GM11168 (cell line): Measurements from ENCODE around the gene NACC2.

ENCODE experiments used
- in situ Hi-C: fragments of 300-500 bp; cut with MboI; formaldehyde crosslinking; loops from one replicate; pipeline ENCODE4 v1.12.0; 2022; ENCODE audit warnings: low sequenced_read_pairs; ENCODE audit not compliant: unreplicated experiment

NACC2 gene

DNA sequence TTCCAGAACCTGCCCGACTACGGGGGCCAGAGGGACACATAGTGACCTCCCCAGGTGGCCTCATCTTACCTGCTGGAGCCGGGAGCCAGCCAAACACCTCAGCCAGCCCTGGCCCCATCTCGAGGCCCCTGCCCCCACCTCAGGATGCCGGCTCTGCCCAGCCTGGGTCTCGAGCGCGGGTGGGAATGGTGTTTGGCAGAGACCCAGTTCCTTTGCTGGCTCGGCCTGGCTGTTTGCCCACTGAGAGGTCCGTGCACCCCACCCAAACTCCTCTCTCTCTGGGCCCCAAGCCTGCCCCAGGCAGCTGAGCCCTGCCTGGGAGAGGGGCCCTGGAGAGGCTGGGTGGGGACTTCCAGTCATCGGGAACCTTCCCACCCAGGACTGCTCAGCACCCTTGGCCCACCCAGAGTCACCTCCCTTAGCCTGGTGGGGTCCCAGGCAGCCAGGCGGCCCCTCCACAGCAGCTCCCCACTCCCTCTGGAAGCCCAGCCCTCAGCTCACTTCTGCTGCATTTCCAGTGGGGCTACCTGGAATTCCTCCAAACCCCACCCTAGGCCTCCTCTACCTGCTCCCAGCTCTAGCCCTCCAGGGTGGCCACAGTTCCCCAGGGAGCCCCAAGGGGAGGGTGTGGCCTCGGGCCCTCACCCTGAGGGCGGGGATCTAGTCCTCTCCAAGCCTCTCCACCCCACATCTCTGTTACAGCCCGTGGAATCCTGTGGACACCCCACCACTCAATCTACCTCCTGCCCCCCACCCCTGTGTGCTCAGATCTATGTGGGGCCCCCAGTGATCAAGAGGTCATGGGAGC lies 91.5 kb downstream of the NACC2 start:
- in situ Hi-C loops = no loop called here

DNA sequence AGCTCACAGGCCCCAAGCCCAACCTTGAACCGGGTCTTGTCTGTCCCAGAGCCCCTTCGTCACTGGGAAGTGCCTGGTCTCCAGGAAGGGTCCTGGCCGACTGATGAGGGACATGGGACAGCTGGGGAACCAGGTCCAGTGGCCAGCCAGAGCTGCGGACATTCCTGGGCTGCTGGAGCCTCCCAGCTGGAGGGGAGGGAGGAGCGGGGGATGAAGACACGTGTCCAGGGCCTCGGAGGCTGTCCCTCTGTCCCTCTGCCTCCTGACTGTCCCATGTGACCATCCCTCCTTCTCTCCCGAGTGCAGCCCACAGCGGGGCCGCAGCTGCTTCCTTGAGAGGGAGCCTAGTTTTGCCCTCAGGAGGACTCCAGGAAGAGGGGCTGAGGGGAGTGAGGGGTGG lies 92.2 kb downstream of the NACC2 start:
- in situ Hi-C loops = no loop called here

GRCh38 chr9:136002215-136002614 lies 92.9 kb downstream of the NACC2 start:
- in situ Hi-C loops = no loop called here

GRCh38 chr9:136001231-136001630 lies 93.9 kb downstream of the NACC2 start:
- in situ Hi-C loops = no loop called here

- in situ Hi-C loops = no loop called here
Measured at GRCh38 chr9:135998410-135999071, 96.5 kb downstream of the NACC2 start.

- in situ Hi-C loops = no loop called here
Measured at GRCh38 chr9:135998016-135998380, 97.1 kb downstream of the NACC2 start.

GRCh38 chr9:135997090-135998015 lies 97.7 kb downstream of the NACC2 start:
- in situ Hi-C loops = no loop called here

DNA sequence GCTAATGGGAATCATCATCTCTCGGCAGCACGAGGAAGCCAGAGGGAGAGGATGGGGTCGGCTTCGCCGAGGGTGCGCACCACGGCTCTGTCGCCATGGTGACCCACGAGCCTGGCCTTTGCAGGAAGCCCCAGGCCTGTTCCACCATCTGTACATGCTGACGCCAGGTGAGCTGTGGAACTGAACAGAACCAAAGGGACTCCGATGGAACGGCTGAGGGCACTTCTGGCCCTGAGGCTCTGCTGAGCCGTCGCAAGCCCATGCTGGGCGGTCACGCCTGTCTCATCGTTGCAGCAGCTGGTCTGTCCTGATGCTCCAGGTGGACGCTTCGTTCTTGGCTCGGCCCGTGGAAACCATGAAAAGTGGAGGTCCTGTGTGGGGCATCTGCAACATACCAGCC lies 99.3 kb downstream of the NACC2 start:
- in situ Hi-C loops = no loop called here

DNA sequence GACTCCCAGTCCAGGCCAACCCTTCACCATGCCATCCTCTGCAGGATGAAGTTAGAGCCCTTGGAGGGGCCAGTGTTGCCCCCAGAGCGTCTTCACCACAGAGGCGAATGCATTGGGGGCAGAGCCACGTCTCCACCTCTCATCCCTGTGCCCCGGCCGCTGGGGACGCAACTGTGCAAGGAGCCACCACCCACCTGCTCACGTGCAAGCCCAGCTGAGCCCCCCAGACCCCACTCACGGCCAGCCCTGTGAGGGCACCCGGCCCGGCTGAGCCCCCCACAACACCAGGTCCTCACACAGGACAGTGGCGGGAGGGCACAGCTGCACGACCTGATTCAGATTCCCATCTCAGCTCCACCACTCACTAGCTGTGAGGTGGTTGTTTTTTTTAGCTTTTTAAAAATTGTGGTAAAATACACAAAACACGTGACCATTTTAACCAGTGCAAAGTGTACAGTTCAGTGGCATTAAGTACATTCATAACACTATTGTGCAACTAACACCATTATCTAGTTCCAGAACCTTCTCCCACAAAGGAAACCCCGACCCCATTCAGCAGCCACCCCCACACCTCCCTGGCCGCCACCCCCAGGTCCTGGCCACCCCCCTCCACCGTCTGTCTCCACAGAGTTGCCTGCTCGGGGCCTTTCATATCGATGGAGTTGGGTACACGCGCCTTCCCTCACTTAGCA lies 100.4 kb downstream of the NACC2 start:
- in situ Hi-C loops = no loop called here

GRCh38 chr9:135993765-135994500 lies 101.2 kb downstream of the NACC2 start:
- in situ Hi-C loops = no loop called here

DNA sequence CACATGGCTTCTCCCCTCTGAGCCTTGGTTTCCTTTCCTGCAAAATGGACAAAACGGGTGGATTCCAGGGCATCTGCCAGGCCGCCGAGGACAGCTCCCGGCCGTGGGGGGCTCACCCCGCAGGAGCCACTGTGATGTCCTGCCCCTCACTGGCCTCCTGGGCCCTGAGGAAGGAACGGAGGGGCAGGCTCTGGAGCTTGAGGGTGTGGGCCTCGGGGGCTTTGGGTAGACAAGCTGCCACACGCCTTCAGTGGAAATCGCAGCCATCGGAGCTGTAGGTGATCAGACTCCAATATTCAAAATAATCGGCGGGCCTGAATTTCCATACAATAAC lies 101.7 kb downstream of the NACC2 start:
- in situ Hi-C loops = no loop called here

GRCh38 chr9:135992486-135993408 lies 102.3 kb downstream of the NACC2 start:
- in situ Hi-C loops = no loop called here

DNA sequence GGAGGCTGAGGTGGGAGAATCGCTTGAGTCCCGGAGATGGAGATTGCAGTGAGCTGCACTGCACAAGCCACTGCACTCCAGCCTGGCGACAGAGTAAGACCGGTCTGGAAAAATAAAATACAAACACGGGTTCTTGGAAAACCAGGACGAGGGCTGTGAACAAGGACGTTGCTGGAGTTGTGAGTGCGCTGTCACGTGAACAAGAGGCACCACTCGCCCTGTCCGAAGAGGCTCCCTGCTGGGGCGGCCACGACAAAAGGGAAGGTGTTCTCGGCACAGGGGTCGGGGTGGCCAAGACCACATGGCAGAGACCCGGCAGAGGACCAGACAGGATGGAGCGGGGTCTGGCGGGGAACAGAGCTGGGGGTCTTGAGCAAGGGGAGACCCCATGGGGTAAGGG lies 103.3 kb downstream of the NACC2 start:
- in situ Hi-C loops = no loop called here

- in situ Hi-C loops = no loop called here
Measured at GRCh38 chr9:135990468-135991429, 104.3 kb downstream of the NACC2 start.

DNA sequence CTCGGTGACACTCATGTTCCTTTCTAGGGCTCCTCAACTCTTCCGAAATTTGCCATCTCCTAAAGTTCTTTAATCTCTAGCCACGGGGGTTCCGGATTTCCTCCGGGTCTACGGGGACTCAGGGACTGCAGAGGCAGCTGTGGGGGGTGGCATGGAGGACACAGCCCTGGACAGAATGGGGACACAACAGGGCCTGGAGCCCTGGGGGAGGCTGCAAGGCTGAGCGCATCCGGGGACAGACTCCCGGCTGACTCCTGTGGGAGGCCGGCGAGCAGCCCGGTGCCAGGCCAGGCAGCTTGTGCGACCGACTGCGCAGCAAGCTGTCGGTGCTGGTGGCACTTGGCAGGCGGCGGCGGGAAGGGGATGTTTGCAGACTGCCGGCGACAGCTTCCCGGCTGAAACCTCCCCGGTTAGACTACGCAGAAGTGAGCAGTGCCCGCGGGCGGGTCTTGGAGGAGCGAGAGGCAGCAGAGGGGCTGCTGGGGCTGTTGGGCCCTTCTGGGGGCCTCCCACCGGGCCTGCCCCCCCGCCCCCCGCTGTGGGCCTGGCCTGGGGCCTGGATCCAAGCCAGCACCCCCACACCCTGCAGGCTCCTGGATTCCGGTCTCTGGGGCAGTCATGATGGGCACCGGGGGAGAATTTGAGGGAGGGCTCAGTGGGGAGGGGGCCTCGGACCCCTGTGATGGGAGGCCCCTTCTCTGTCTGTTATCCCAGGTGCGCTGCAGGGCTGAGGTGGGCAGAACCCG lies 105.2 kb downstream of the NACC2 start:
- in situ Hi-C loops = no loop called here

DNA sequence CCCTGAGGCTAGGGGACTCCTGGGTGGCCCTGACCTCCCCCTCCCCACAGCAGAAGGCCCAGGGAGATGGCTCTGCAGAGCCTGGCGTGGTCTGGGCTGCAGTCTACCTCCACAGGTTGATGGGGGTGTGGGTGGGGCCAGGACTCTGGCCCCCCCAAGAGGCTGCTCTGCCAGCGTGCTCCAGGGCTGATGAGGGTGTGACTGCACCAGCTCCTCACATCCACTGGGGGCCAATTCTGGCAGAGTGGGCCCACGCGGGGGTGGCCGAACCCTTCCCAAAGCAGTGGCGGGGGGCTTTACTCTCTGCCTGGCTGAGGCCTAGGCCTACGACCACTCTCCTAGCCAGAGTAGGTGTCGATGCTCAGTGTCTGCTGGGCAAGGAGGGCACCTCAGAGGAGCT lies 105.9 kb downstream of the NACC2 start:
- in situ Hi-C loops = no loop called here

GRCh38 chr9:135988493-135988892 lies 106.6 kb downstream of the NACC2 start:
- in situ Hi-C loops = no loop called here
